Measurements from ENCODE around the gene MVD. TPM values are rescaled to one million over a fixed set of nuclear protein-coding genes. Genes with fewer than 3 reads are reported as not detected.

MVD gene
- 30.1 TPM for polyA plus RNA-seq (ENCODE audit: insufficient read length)

DNA sequence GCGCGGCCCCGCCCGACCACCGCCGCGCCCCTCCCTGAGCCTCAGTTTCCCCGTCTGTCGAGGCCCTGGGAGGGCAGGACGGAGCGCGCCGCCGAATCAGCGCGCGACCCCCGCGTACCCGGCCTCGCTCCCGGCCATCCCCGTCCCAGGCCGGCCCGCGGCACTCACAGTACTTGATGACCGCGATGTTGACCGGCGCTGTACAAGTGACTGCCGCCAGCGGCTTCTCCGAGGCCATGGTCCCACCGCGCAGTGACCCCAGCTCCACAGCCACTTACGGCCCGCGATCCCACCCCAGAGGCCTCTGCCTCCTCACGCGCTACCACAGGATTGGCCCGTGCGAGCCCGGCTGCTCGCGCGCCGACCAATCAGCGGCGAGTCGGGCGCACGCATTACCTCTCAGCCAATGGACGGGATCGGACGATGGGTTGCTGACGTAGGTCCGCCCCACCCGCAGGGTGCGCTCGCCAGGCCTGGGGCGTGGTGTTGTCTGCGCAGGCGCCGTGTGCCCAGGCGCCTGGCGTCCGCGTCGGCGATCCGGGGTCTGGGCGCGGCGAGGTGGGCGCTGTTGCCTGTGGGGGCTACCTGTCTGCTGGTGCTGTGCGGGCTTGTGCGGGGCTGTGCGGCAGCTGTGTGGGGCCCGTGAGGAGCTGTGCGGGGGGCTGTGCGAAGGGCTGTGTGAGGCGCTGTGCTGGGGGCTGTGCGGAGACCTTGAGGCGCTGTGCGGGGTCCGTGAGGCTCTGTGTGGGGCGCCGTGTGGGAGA, at the start of gene MVD:
MVD (minus strand) TSS at position 249 of the 764 bp plus-strand sequence; CDS start at position 238, 11 bp downstream.
- peak; percentile 97 for DNase-seq (ENCODE audit: low read depth)

DNA sequence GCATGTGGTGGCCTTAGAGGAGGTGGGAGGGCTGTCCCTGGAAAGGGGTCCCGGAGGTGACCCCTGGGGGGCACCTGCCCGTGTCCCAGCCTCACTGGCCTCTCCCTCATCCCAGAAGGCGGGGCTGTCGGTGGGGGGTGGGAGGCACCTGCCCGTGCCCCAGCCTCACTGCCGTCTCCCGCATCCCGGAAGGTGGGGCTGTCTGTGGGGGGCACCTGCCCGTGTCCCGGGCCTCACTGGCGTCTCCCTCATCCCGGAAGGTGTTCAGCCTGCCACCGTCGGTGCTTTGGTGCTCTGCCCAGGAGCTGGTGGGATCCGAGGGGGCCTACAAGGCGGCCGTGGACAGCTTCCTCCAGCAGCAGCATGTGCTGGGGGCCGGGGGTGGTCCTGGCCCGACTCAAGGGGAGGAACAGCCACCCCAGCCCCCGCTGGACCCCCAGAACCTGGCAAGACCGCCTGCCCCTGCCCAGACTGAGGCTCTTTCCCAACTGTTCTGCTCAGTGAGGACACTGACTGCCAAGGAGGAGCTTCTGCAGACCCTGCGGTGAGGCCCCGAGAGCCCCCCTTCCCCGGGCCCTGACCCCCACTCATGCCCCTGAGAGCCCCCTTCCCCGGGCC, 49.6 kb upstream of the MVD start:
- no peak for DNase-seq (ENCODE audit: low read depth)

DNA sequence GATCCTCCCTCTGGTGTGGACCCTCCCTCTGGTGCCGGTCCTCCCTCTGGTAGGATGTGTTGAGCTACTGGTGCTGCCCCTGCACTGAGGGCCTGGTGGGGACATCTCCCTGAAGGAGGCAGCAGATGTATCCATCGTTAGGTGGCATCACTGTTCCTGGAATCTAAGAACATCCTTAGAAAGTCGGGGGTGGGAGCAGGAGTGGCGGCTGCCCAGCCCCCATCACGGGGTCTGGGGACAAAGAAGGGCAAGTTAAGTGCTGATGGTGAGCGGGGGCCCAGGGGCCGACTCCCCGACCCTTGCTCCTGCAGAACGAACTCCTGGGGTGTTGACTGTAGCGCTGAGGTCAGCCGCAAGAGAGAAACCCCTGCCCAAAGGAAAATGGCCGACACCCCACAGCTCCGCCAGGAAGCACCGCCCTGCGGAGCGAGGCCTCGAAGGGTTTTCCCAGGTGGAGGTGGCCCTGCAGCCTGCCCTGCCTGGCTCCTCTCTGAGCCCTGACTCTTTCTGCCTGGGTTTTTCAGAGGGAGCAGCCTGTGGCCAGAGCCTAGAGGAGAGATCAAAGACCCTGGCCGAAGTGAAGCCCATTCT, 49.0 kb upstream of the MVD start:
- DNase-seq (ENCODE audit: low read depth) = no peak

GRCh38 chr16:88710556-88710955, 47.7 kb upstream of the MVD start:
- DNase-seq (ENCODE audit: low read depth) = no peak

GRCh38 chr16:88706965-88707826, 44.3 kb upstream of the MVD start:
- no peak for DNase-seq (ENCODE audit: low read depth)

GRCh38 chr16:88706229-88706964, 43.5 kb upstream of the MVD start, which contains the start of the genes CTU2 and RNF166:
TSS of gene CTU2 (plus strand) at chr16:88706503. CDS start at chr16:88706531, 28 bp downstream.
TSS of gene RNF166 (minus strand) at chr16:88706408. CDS start at chr16:88706325, 83 bp downstream.
- peak; percentile 71 for DNase-seq (ENCODE audit: low read depth)

GRCh38 chr16:88705801-88706228, 42.9 kb upstream of the MVD start:
- DNase-seq (ENCODE audit: low read depth) = no peak

DNA sequence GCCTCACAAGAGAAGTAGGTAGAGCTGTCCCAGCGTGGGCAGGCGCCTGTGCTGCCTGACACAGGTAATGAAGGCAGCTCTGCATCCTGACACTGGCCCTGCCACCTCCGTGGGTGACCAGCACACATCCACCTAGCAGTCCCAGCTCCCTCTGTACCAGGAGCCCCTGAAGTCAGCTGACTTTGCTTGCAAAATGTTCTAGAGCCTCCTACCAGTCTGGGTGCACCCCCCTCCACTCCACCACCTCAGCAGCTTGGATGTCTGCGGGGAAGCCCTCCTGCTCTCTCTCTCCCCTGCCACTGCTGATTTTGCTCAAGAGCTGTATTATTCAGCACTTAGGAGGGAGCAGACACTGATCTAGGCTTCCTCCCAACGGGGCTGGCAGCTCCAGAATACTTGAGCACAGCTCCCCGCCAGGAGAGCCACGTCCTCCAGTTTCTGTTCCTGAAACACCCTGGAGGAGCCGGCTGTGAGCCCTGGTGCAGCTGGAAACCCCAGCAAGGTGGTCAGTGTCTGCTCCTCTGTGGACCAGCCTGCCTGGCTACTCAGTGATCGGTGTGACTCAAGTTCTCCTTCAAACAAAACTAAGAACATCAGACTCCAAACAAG, 42.3 kb upstream of the MVD start:
- DNase-seq (ENCODE audit: low read depth) = no peak

DNA sequence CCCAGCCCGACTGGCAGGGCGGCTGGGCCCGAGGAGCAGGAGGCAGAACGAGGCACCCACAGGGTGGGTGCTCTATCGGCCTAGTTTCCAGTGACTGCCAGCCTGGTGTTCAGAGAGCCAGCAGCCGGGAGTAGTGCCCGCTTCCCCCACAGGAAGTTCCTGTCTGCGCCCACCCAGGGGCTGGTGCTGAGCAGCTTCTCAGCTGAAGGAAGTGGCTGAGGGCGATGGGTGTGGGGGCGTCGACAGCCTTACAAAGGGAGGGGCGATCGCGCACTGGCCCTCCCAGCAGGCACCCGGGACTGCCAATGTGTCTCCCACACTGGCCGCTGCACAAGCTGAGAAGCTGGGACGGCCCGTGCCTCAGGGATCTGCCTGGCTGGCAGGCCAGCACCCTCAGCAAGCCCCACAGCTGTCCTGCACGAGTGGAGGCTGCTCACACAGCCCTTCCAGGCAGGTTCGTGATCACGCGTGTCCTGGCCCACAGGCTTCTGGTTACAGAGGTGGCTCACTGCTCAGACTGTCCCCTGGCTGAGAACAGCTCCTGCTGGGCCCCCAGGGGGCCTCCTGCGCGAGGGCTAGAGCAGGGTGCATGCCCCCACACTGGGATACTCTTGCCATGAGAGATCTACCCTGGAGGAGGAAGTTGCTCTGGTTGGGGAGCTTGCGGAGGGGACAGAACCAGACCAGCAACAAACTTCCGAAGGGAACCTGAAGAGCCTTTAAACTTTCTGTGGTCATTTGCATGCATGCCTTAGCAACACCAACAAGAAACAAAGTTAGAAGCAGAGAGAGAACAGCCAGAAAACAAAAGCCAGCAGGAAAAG, 40.8 kb upstream of the MVD start:
- no peak for DNase-seq (ENCODE audit: low read depth)

- DNase-seq (ENCODE audit: low read depth) = no peak
These were observed 39.7 kb upstream of the MVD start for GRCh38 chr16:88702371-88703210.

- DNase-seq (ENCODE audit: low read depth) = no peak
These were observed 38.9 kb upstream of the MVD start for GRCh38 chr16:88701581-88702370.

DNA sequence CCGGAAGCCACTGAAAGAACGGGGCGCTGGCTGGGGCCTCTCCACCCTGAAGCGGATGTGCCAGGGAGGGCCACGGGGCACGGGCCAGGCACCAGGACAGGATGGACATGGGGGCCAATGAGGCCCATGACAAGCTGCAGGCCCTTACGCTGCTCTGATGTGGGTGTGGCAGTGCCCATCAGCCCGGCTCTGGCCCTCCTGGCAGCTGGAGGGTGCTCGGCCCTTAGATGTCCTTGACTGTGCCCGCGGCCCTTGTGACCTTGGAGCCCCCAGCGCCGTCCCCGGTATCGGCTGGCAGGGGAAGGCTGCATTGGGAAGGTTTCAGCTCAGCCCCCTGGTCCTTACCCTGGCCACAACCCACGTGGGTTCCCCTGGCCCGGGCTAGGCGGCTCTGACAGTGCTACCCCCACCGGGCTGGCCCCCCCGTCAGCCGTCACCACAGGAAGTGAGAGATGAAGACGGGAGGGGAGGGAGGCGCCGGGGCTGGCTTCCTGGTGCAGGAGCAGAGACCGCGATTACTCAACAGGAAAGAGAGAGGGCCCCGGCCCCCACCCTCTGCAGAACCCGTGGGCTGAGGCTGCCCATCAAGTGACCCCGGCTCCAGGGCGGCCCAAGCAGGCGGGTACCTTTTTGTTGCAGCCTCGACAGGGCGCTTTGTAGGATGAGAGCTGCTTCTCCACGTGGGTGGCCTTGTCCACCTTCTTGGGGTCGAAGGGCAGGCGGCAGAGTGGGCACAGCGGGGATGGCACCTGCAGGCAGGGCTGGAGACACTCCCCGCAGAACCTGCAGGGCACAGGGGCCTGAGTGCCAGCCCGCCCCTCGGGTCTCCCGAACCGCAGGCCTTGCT, 38.0 kb upstream of the MVD start:
- DNase-seq (ENCODE audit: low read depth) = no peak

DNA sequence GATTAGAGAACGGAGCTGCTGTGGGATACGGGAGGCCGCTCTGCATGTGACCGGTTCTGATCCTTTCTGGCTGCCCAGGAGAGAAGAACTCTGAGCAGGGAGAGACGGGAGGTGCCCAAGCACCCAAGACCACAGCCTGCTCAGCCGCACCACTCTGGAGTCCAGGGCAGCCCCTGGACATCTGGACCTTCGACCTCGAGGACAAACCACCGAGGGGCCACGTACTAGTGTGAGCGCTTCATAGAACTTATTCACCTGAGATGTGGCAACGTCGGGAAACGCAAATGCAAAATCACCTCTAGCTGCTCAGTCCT, 37.4 kb upstream of the MVD start:
- no peak for DNase-seq (ENCODE audit: low read depth)

DNA sequence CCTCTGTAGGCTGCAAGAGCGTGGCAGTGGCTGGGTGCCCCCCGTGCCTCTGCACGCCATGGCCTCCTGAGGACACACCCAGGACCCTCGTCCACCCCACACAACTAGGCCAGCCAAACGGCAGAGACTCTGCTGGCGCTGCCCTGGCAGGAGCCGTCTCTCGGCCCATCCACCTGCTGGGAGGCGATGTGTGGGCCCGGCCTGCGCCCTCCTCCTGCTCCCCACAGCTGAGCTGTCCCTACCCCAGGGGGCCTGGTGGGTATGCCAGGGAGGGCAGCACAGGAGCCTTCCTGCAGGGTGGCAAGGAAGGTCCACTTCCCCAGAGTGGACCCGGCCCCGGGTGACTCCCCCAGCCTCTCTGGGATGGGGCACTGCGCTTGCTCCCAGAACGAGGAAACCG, 36.3 kb upstream of the MVD start:
- no peak for DNase-seq (ENCODE audit: low read depth)

- DNase-seq (ENCODE audit: low read depth) = no peak
These were observed 35.8 kb upstream of the MVD start for GRCh38 chr16:88698646-88699045.

GRCh38 chr16:88697831-88698615, 35.1 kb upstream of the MVD start:
- DNase-seq (ENCODE audit: low read depth) = no peak

Measured in forelimb muscle (tissue), 1 donor.